NCI-H1105 treated with DMSO at 0.1 percent for 48 hours (cell line): Measurements from ENCODE around the gene TMEM108.

ENCODE experiments used
- DNase-seq: peaks from one replicate; lab custom pipeline; 2025; lab: John Stamatoyannopoulos, UW

TMEM108 gene

GRCh38 chr3:133054586-133054985 lies 16.4 kb downstream of the TMEM108 start:
- DNase-seq, result no peak

DNA sequence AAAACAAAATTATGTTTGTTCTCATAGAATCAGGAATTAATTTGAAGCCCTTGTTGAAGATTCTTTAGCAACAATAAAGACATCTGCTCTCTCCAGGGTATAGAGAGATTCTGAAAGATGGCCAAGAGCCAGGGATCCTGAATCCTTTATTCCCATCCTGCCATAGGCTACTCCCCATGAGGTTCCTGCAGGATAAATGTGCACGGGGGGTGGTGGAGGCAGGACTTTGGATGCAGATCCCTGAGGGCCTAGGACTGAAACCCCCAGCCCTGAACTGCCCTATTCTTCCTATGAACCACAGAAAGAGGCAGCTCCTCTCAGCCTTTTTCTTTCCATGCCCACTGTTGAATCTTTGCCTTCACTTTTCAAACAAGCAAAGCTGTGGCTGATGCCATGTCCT lies 17.1 kb downstream of the TMEM108 start:
- DNase-seq, result peak; percentile 8

- DNase-seq, result no peak
These were observed 20.1 kb downstream of the TMEM108 start for GRCh38 chr3:133058243-133058642.

GRCh38 chr3:133058831-133059230 lies 20.6 kb downstream of the TMEM108 start:
- DNase-seq, result no peak

GRCh38 chr3:133065193-133065961 lies 27.2 kb downstream of the TMEM108 start:
- DNase-seq, result no peak

DNA sequence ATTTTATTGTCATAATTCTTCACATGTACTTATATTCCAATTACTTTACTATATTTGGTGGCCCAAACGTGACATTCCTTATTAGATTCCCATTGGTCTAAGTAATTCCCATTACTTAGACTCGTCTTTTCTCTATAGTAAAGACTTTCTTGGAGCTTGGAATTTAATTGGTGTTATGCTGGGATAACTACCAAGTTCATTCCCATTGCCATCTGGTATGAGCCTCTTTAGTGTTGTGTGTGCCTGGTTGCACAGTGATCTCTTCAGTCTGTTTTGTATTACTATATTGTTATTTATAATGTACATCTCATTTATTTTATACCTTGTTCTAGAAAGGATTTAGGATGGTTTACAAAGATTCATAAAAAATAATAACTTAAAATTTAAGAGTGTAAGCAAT lies 27.8 kb downstream of the TMEM108 start:
- DNase-seq, result no peak

GRCh38 chr3:133069556-133070286 lies 31.5 kb downstream of the TMEM108 start:
- no peak for DNase-seq

DNA sequence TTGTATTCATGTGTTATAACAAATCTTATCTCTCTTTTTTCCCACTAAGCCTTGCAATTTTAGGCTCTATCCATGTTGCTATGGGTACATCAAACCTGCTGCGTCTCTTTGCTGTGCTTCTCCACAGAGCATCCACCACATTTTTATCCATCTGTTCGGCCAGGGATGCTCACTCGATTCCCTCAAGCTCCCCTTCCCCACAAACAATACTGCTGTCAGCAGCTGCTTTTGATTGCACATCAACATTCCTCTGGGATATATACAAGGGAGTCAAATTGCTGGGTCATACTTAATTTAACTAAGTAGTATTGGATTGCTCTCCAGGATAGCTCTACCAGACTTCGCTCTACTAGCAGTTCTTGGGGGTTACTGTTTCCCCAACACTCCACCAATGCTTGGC lies 36.8 kb downstream of the TMEM108 start:
- no peak for DNase-seq

- no peak for DNase-seq
These were observed 39.5 kb downstream of the TMEM108 start for GRCh38 chr3:133077688-133078087.

DNA sequence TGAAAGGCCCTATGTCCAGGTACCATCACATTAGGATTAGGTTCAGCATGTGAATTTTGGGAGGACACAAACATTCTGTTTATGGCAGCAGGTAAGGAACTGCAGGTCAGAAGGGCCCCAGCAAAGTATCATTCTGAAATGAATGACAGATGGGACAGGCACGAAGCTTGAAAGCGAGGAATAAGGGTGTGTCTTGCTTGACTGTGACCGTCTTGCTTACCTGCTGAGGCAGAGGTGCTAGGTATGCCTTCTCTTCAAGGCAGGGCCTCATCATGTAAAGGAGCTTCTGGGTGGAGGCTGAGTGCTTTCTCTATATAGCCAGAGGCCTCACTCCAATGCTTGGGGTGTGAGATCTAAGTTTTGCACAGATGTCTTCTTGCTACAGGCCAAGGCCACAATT lies 41.4 kb downstream of the TMEM108 start:
- no peak for DNase-seq

DNA sequence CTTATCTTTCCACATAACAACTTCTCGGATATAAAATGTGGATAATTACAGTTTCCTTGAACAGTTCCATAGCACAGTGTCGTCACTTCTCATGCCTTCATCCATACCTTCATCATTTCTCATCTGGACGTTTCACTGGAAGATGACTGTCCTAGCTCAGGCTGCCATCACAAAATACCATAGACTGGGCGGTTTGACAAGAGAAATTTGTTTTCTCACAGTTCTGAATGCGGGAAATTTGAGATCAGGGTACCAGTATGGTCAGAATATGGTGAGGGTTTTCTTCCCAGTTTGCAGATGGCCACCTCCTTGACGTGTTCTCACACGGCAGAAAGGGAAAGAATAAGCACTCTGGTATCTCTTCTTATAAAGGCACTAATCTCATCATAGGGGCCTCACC lies 42.8 kb downstream of the TMEM108 start:
- no peak for DNase-seq

- DNase-seq, result no peak
These were observed 45.2 kb downstream of the TMEM108 start for GRCh38 chr3:133083395-133083794.

DNA sequence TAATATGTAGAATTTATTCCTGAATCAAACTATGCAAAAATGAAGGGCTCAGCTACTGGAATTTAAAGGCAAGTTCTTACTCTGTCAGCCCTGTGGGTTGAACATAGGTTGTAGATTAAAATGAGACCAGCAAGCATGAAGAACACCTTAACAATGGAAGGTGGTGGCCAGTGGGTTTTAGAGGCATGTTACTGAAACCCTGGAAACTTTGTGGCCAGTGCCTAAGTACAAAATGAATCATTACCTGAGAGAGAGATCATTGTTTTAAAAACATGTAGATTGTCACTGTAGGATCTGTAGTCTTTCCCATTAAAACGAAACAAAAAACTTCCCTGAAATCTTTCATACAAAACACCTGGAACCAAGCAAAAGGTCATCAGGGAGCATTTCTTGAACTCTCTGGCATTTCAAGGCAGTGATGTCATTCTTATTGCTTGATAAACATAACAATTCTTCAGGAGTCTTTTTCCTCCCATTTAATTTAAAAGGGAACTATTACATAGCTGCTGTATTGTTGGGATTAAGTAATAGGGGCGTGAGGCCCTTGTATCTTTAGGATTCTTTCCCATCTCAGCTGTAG lies 51.8 kb downstream of the TMEM108 start:
- DNase-seq, result no peak

DNA sequence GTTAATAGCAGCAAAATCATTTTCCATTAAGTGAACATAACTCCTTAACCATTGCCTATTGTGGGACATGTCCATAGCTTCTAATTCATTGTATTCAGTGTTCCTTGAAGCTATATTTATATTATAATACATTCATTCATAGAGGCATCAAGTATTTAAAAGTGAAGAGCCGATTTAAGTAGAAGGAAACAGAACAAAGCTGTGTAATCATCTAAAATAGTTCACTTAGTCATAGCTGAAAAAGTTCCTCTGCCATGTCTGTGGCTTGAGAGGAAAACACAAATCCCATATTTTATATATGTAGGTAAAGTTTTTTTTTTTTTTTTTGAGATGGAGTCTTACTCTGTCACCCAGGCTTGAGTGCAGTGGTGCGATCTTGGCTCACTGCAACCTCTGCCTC lies 54.5 kb downstream of the TMEM108 start:
- no peak for DNase-seq

- no peak for DNase-seq
These were observed 55.2 kb downstream of the TMEM108 start for GRCh38 chr3:133093366-133093765.

DNA sequence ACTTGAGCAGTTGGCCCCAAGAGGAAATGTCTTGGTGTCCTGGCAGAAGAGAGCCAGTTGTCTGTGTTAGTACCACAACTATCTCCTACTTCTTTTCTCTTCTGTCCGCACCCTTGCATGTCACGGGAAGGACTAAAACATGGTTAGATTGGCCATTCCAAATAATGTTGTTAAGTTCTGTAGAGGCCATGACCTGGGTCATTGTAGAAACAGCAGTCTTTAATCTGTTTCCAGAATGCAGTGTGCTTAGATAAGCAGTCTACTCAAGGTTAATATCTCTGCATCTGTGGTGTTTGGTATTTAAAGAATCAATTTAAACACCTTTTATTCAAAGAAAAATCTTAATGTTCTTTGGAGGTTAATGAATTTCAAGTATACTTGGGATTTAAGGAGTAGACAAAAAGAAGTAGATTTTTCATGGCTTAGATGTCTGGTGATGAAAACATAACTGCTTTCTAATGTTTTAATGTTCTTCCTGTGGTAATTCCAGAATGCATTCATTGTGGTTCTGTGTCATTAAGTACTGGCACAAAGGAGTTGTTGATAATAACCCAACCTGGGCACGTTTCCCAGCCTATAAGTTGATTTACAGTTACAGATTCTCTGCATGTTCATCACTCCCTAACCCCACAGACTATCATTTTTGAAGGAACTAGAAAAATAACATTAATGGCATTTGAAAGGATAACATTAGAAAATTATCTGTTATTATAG lies 58.9 kb downstream of the TMEM108 start:
- DNase-seq, result peak; percentile 97

DNA sequence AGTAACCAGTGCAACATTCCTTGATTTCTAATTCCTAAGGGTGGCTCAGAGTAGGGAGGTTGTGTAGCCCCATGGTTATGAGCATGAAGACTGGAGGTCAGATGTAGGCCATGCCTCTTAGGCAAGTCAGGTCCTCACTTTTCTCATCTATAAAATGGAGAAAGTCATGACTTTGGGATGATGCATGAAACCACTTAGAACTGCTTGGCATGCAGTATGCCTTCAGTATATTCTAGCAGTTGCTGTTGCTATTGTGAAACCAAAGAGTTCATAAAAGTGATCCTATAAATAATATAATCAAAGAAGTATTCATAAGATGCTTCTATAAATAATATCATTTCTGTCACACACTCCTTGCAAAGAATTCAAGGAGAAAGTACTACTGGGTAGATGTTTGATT lies 65.5 kb downstream of the TMEM108 start:
- no peak for DNase-seq

DNA sequence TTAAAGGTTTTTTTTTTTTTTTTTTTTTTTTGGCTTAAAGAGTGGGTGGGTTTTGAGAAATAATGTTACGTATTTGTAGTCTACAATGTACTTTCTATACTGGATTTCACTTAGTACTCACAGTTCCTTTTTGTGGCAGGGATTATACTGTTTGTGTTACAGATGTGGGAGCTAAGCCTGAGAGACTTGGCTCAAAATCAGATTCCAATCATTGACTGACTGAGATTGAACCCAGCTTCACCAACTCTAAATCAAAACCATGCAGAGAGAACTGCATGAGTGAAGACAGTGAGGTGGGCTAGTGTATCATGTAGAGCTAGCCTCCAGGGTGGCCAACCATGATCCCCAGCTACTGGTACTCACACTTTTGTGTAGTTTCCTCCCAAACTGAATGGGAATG lies 68.0 kb downstream of the TMEM108 start:
- no peak for DNase-seq

DNA sequence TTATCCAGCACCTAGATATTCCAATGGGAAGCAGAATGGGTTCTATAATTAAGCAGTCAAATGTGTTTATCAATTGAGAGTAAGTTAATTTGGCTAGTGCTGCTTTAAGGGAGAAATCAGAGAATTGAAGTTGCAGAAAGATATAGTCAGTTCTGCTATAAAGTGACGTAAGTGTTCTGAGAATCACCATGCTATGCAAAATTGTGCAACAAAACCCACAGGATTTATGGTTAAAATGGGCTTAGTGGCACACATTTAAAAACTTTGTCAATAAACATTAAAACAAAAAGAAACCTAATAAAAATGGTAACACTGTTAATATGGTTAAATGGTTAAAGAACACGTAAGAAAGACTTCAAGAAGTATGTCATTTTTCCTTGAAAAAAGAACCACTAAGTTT lies 74.5 kb downstream of the TMEM108 start:
- DNase-seq, result no peak

- no peak for DNase-seq
These were observed 75.3 kb downstream of the TMEM108 start for GRCh38 chr3:133113526-133113925.

GRCh38 chr3:133113927-133114597 lies 75.9 kb downstream of the TMEM108 start:
- peak; percentile 35 for DNase-seq

DNA sequence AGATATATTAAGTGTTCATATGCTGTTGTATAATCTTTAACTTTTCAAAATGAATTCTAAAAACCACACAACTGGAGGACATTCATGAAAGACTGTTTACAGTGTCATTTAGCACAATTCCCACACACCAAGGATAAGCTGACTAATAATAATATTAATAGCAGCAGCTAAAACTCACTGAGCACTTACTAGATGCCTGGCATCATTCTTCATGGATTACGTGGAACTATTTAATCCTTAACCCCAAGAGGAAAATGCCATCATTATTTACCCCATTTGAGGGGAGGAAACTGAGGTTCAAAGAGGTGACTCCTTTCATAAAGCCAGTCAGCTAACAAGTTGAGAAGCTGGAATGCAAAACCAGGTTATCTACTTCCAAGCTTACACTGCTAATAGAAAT lies 77.0 kb downstream of the TMEM108 start:
- DNase-seq, result no peak
